ENCODE results near the gene CRX.
A peak's percentile ranks its signal among the peaks of the same experiment; 100 is the strongest.
"Not testable (repeated sequence)": the region's sequence is repeated elsewhere in the genome, so short reads cannot be mapped to it uniquely, and the experiment has no call there.

CRX gene

DNA sequence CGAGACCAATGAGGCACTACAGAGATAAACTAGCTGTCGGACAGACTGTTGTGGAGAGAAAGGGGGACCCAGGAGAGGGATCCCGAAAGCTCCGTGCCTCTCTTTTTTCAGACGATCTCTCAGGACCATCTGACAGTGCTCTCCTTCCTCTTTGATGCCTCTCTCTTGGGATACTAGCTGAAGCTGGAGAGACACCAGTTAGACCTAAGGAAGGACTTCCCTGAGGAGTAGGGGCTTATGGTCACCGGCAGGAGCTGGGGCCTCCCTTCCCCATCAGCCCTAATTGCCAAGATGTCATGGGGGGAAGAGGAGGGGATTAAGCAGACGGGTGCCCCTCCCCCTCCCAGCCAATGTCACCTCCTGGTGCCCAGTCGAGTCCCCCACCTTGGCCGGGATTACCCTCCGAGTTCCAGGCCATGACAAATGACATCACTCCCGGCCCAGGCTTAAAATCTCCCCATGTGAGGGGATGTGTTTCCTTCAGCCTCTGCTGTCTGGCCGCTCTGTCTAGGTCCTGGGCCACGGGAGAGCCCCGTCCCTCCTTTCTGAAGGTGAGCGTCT lies at the start of gene CRX:
CRX (plus strand) TSS at position 478 of the 561 bp plus-strand sequence. CDS start 12,507 bp downstream, outside the sequence.
- DNase-seq (ENCODE audit: low read depth): no peak
- no peak within 1 kb of the TSS for H3K4me3 ChIP-seq (replicated peaks; ENCODE audit: low read depth, low read length)
- no peak for TF ChIP-seq CTCF (IDR thresholded peaks at IDR 0.05; ENCODE audit: low read length, missing control alignments)

DNA sequence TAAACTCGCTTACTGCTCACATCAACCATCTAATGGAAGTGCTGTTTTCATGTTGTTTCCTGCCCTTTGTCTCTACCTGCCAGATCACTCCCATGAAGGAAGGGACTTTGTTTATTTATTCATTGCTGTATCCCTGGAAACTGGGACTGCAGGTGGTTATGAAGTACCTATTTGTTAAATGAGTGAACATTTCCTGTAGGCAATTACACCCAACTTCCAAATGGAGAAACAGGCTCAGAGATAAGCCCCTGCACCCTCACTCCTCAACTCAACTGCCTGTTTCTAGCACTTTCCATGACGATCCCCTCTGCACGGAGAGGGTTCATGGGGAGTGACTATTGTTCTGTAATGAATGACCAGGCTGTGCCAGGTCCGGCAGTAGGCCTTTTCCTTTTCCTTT lies 45.2 kb upstream of the CRX start:
- no peak for TF ChIP-seq CTCF (IDR thresholded peaks at IDR 0.05; ENCODE audit: low read length, missing control alignments)
- no peak for DNase-seq (ENCODE audit: low read depth)
- H3K4me3 ChIP-seq (replicated peaks; ENCODE audit: low read depth, low read length): no peak overlapping the region

DNA sequence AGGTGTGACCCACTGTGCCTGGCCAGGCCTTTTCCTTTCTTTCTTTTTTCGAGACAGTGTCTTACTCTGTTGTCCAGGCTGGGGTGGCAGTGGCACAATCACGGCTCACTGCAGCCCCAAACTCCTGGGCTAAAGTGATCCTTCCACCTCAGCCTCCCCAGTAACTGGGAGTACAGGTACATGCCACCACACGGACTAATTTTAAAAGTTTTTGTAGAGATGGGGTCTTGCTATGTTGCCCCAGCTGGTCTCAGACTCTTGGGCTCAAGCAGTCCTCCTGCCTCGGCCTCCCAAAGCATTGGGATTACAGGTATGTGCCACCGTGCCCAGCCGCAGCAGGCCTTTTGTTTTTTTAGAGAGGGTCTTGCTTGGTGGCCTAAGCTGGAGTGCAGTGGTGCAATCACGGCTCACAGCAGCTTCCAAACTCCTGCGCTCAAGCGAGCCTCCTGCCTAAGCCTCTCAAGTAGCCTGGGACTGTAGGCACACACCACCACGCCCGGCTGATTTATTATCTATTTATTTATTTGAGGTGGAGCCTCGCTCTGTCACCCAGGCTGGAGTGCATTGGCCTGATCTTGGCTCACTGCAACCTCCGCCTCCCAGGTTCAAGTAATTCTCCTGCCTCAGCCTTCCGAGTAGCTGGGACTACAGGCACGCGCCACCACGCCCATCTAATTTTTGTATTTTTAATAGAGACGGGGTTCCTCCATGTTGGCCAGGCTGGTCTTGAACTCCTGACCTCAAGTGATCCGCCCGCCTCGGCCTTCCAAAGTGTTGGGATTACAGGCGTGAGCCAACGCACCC lies 44.3 kb upstream of the CRX start:
- H3K4me3 ChIP-seq (replicated peaks; ENCODE audit: low read depth, low read length): peak overlapping the region; percentile 93
- DNase-seq (ENCODE audit: low read depth): not testable (repeated sequence)

GRCh38 chr19:47778049-47778953 lies 43.4 kb upstream of the CRX start, which contains the start of gene SELENOW:
Gene SELENOW, plus strand, starts transcription at chr19:47778703. Its CDS starts 83 bp downstream, at chr19:47778786.
- peak within 1 kb of the TSS; percentile 93 for H3K4me3 ChIP-seq (replicated peaks; ENCODE audit: low read depth, low read length)
- peak; percentile 65 for DNase-seq (ENCODE audit: low read depth)
- TF ChIP-seq CTCF (IDR thresholded peaks at IDR 0.05; ENCODE audit: low read length, missing control alignments): no peak

- DNase-seq (ENCODE audit: low read depth): no peak
- peak overlapping the region; percentile 93 for H3K4me3 ChIP-seq (replicated peaks; ENCODE audit: low read depth, low read length)
- no peak for TF ChIP-seq CTCF (IDR thresholded peaks at IDR 0.05; ENCODE audit: low read length, missing control alignments)
These were observed 42.8 kb upstream of the CRX start for GRCh38 chr19:47778954-47779351.

DNA sequence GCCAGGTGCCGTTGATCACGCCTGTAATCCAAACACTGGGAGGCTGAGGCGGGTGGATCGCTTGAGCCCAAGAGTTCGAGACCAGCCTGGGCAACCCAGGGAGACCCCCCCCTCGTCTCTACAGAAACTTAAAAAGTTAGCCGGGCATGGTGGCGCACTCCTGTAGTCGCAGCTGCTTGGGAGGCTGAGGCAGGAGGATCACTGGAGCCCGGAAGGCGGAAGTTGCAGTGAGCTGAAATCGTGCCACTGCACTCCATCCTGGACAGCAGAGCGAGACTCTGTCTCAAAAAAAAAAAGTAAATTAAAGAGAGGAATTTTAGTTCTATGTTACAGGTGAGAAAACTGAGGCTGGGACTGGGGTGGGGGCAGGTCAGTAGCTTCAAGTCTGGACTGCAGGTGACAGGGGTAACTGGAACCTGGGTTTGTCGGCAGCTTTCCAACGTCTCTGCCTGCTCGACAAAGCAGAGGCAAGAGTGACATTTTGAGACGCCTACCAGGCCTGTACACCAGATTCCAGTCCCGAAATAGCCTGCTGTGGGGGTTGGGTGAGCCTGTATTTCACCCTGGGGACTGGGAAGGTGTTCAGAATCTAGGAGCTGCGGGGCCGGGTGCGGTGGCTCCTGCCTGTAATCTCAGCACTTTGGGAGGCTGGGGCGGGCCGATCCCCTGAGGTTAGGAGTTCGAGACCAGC lies 42.1 kb upstream of the CRX start:
- no peak for DNase-seq (ENCODE audit: low read depth)

More for the DNA sequence above, 42.1 kb upstream of the CRX start:
- TF ChIP-seq CTCF (IDR thresholded peaks at IDR 0.05; ENCODE audit: low read length, missing control alignments): no peak
- peak overlapping the region; percentile 93 for H3K4me3 ChIP-seq (replicated peaks; ENCODE audit: low read depth, low read length)
